ENCODE results near the gene GTF2F1.
"Not testable (repeated sequence)": the region's sequence is repeated elsewhere in the genome, so short reads cannot be mapped to it uniquely, and the experiment has no call there.

Gene GTF2F1

GRCh38 chr19:6355321-6356040 lies 37.5 kb downstream of the GTF2F1 start:
- DNase-seq, result not testable (repeated sequence)

- DNase-seq, result no peak
These were observed 38.8 kb downstream of the GTF2F1 start for GRCh38 chr19:6354098-6354674.

GRCh38 chr19:6352381-6353165 lies 40.4 kb downstream of the GTF2F1 start:
- no peak for DNase-seq

GRCh38 chr19:6350688-6351087 lies 42.3 kb downstream of the GTF2F1 start:
- no peak for DNase-seq

GRCh38 chr19:6349271-6349670 lies 43.7 kb downstream of the GTF2F1 start:
- DNase-seq, result not testable (repeated sequence)

GRCh38 chr19:6343462-6343861 lies 49.5 kb downstream of the GTF2F1 start:
- DNase-seq, result no peak

GRCh38 chr19:6340493-6341201 lies 52.3 kb downstream of the GTF2F1 start:
- no peak for DNase-seq

GRCh38 chr19:6334490-6335285 lies 58.3 kb downstream of the GTF2F1 start:
- no peak for DNase-seq

- no peak for DNase-seq
These were observed 59.5 kb downstream of the GTF2F1 start, which contains the start of gene ACER1 for GRCh38 chr19:6333439-6333838. ACER1 (minus strand) TSS chr19:6333612; CDS start chr19:6333551, 61 bp downstream.

Data from T-helper 1 cell (primary cell).